GM12801 (cell line): ENCODE data around the gene FUT9.

Experiments
- TF ChIP-seq, protein P1 (sequence below): IDR thresholded peaks from one replicate; pipeline ENCODE4 v1.5.1; 2011; ENCODE audit warnings: control low read depth; ENCODE audit not compliant: insufficient read length; ENCODE audit errors: extremely low read depth

Gene FUT9

DNA sequence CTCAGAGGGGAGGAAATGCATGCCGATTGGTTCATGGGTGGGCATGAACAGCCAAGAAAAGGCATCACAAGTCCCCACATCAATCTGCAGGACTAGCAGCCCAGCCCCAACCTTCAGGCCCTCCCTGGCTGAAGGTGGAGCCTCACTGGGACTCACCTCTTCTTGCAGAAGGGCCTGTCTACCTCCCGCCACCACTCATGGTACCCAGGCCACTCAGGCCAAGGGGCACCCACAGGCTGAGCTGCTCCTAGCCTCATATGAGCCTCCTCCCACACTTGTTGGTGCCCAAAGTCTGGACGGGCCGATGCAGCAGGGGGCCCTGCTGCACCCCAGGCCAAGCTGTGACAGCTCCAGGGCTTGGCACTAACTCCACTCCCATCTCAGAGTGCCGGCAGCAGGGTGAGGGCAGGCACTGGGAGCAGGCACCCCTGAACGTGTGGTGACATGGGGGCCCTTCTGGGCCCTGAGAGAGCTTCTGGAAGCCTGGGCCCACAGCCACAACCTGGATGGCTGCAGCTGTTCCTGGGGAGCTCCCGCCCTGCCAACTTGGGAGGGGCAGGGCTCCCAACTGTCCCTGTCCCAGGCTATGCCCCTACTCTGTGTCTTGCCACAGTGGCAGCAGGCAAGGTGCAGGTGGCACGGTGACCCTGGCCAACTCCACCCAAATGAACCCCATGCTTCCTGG, 13.7 kb upstream of the FUT9 start:
- TF ChIP-seq, protein P1, sequence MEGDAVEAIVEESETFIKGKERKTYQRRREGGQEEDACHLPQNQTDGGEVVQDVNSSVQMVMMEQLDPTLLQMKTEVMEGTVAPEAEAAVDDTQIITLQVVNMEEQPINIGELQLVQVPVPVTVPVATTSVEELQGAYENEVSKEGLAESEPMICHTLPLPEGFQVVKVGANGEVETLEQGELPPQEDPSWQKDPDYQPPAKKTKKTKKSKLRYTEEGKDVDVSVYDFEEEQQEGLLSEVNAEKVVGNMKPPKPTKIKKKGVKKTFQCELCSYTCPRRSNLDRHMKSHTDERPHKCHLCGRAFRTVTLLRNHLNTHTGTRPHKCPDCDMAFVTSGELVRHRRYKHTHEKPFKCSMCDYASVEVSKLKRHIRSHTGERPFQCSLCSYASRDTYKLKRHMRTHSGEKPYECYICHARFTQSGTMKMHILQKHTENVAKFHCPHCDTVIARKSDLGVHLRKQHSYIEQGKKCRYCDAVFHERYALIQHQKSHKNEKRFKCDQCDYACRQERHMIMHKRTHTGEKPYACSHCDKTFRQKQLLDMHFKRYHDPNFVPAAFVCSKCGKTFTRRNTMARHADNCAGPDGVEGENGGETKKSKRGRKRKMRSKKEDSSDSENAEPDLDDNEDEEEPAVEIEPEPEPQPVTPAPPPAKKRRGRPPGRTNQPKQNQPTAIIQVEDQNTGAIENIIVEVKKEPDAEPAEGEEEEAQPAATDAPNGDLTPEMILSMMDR: no peak

GRCh38 chr6:96002576-96002910, 13.2 kb upstream of the FUT9 start:
- TF ChIP-seq, protein P1: no peak

DNA sequence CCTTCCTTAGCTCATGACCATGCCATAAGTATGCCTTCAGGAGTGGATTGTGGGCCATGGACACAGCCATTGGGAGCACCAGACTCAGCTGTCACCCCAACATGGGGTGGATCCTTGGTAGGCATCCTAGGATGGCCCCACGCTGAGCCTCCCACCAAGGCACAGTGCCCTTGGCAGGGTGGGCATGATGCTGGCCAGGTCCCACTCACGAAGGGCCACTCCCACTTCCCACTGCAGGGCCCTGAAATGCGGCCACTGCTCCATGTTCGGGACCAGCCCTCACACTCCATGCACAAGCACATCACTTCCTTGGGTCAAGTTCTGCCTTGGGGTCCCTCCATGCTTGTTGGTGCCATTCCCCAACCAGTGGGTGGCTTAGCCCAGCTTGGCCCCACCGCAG, 12.9 kb upstream of the FUT9 start:
- TF ChIP-seq, protein P1: no peak

- TF ChIP-seq, protein P1: no peak
Measured at GRCh38 chr6:96007663-96008062, 8.1 kb upstream of the FUT9 start.

GRCh38 chr6:96013531-96013930, 2.2 kb upstream of the FUT9 start:
- TF ChIP-seq, protein P1: no peak

- TF ChIP-seq, protein P1: no peak
Measured at GRCh38 chr6:96014846-96015517, 792 bp upstream of the FUT9 start.

- TF ChIP-seq, protein P1: no peak
Measured at GRCh38 chr6:96016334-96017069, 728 bp downstream of the FUT9 start.
